SU-DHL-6 (cell line): ENCODE measurements around the gene OPTN.

ENCODE experiments used
- H2AFZ ChIP-seq: fragments of 200-600 bp; sonication (generic); 2 replicates; pipeline ENCODE4 v1.6.1; 2014; ENCODE audit warnings: low read depth, mild to moderate bottlenecking, moderate library complexity, mixed read lengths, antibody characterized with exemption, low read length; ENCODE audit not compliant: severe bottlenecking
- H3F3A ChIP-seq: fragments of 200-600 bp; shearing (Covaris generic); 2 replicates; pipeline ENCODE4 v1.6.0; 2016; ENCODE audit warnings: antibody characterized with exemption, mild to moderate bottlenecking; ENCODE audit not compliant: insufficient read depth
- H3K27ac ChIP-seq: fragments of 200-600 bp; sonication (generic); 2 replicates; pipeline ENCODE4 v1.5.1; 2016; ENCODE audit warnings: low read depth, mild to moderate bottlenecking, low read length, moderate library complexity, mixed read lengths
- H3K27me3 ChIP-seq: fragments of 200-600 bp; sonication (generic), shearing (Covaris generic); 2 replicates; pipeline ENCODE4 v1.6.0; 2014; ENCODE audit warnings: mild to moderate bottlenecking, low read length
- H3K36me3 ChIP-seq: fragments of 200-600 bp; sonication (generic); 2 replicates; pipeline ENCODE4 v1.6.1; 2014; ENCODE audit warnings: mild to moderate bottlenecking, low read length, mixed read lengths
- H3K4me2 ChIP-seq: fragments of 300-600, 200-600 bp; shearing (Covaris generic), sonication (generic); 2 replicates; pipeline ENCODE4 v1.6.0; 2014; ENCODE audit warnings: low read length, low read depth, mild to moderate bottlenecking; ENCODE audit not compliant: poor library complexity, severe bottlenecking
- H3K4me3 ChIP-seq: fragments of 200-600 bp; sonication (generic); 2 replicates; pipeline ENCODE4 v1.5.1; 2014; ENCODE audit warnings: antibody characterized with exemption, low read length, mild to moderate bottlenecking, mixed read lengths; ENCODE audit not compliant: insufficient read depth, poor library complexity, severe bottlenecking
- H3K79me2 ChIP-seq: fragments of 200-600 bp; sonication (generic); 2 replicates; pipeline ENCODE4 v1.6.1; 2014; ENCODE audit warnings: mild to moderate bottlenecking, low read length, moderate library complexity; ENCODE audit not compliant: insufficient read depth
- H3K9ac ChIP-seq: fragments of 200-600 bp; sonication (generic); 2 replicates; pipeline ENCODE4 v1.7.0; 2014; ENCODE audit warnings: mild to moderate bottlenecking, low read length
- H3K9me2 ChIP-seq: fragments of 200-600 bp; sonication (generic); replicated peaks from 2 replicates; pipeline ENCODE4 v1.6.1; 2014; ENCODE audit warnings: low read length; ENCODE audit not compliant: insufficient read depth
- H3K9me3 ChIP-seq: fragments of 200-600 bp; sonication (generic); 2 replicates; pipeline ENCODE4 v1.6.1; 2014; ENCODE audit warnings: low read length, mixed read lengths; ENCODE audit not compliant: insufficient read depth
- H4K20me1 ChIP-seq: fragments of 200-600 bp; sonication (generic); 2 replicates; pipeline ENCODE4 v1.6.1; 2014; ENCODE audit warnings: low read depth, mild to moderate bottlenecking, antibody characterized with exemption, low read length, moderate library complexity, mixed read lengths
- CTCF ChIP-seq: fragments of 200-600 bp; sonication (generic); IDR thresholded peaks from one replicate; pipeline ENCODE4 v1.5.1; 2017; ENCODE audit warnings: antibody characterized with exemption, mild to moderate bottlenecking, low read length, moderate library complexity; ENCODE audit not compliant: insufficient read depth, poor library complexity, severe bottlenecking
- EZH2phosphoT487 ChIP-seq: fragments of 200-600 bp; sonication (generic), shearing (Covaris generic); conservative IDR thresholded peaks from 2 replicates; pipeline ENCODE4 v1.6.1; 2018; ENCODE audit warnings: mild to moderate bottlenecking, antibody characterized with exemption, low read length, moderate library complexity, mixed read lengths

OPTN gene

GRCh38 chr10:13110908-13111307 lies 10.9 kb downstream of the OPTN start:
- TF ChIP-seq CTCF (no peak), EZH2phosphoT487 (no peak)
- no peaks in the 10 kb centered on the region for H4K20me1 ChIP-seq
- H3K9me3 ChIP-seq, result no peaks in the 10 kb centered on the region
- H3K4me3 ChIP-seq, result no peak overlapping the region
- H2AFZ ChIP-seq, result no peak overlapping the region
- no peaks in the 10 kb centered on the region for H3K36me3 ChIP-seq
- no peak overlapping the region for H3K4me2 ChIP-seq
- H3K79me2 ChIP-seq, result no peaks in the 10 kb centered on the region
- H3K27me3 ChIP-seq, result no peaks in the 10 kb centered on the region
- H3K27ac ChIP-seq, result no peak overlapping the region
- H3K9me2 ChIP-seq, result no peaks in the 10 kb centered on the region
- H3F3A ChIP-seq, result no peaks in the 10 kb centered on the region
- no peak overlapping the region for H3K9ac ChIP-seq

GRCh38 chr10:13113544-13113943 lies 13.6 kb downstream of the OPTN start:
- Histone ChIP-seq H3K4me3 (no peak overlapping the region), H3K9me2 (no peaks in the 10 kb centered on the region), H4K20me1 (no peaks in the 10 kb centered on the region), H3K27me3 (no peaks in the 10 kb centered on the region), H3K36me3 (no peaks in the 10 kb centered on the region), H3K4me2 (no peak overlapping the region), H3F3A (no peaks in the 10 kb centered on the region), H3K9me3 (no peaks in the 10 kb centered on the region), H3K27ac (no peak overlapping the region), H2AFZ (no peak overlapping the region), H3K79me2 (no peaks in the 10 kb centered on the region), H3K9ac (no peak overlapping the region)
- TF ChIP-seq EZH2phosphoT487, result no peak
- TF ChIP-seq CTCF, result no peak

GRCh38 chr10:13115832-13116803 lies 16.2 kb downstream of the OPTN start:
- Histone ChIP-seq H3K9me2 (no peaks in the 10 kb centered on the region), H3K4me2 (no peak overlapping the region), H4K20me1 (no peaks in the 10 kb centered on the region), H2AFZ (no peak overlapping the region), H3K36me3 (no peaks in the 10 kb centered on the region), H3K79me2 (no peaks in the 10 kb centered on the region), H3K27me3 (no peaks in the 10 kb centered on the region), H3K4me3 (no peak overlapping the region), H3K9me3 (no peaks in the 10 kb centered on the region), H3F3A (no peaks in the 10 kb centered on the region), H3K27ac (no peak overlapping the region), H3K9ac (no peak overlapping the region)
- TF ChIP-seq EZH2phosphoT487 (no peak), CTCF (no peak)
